Heart left ventricle (tissue), 16 donors: Measurements from ENCODE around the gene CDC25C. TPM values are rescaled to one million over a fixed set of nuclear protein-coding genes. Genes with fewer than 3 reads are reported as not detected.

ENCODE experiments used
- ATAC-seq, 4 donors: fragments of 200-7000 bp; cut with Tn5 transposase; one replicate each; pipeline ENCODE4 v1.9.1; 2020 to 2022; ENCODE audit warnings: moderate library complexity in 4 of 4, mild to moderate bottlenecking in 3 of 4, moderate number of reproducible peaks in 1 of 4
- DNase-seq, 5 donors: peaks; one replicate each; pipeline ENCODE4 v3.0.0-alpha.2; 2020
- H3K27ac ChIP-seq, 12 donors: fragments of 200-600 bp; sonication (generic) in 4 of 12; one replicate each; pipeline versions ENCODE4 v1.5.0 to v1.8.0; 2016 to 2022; ENCODE audit warnings: mild to moderate bottlenecking in 2 of 12
- H3K27me3 ChIP-seq, 9 donors: fragments of 200-600 bp; sonication (generic) in 2 of 9; one replicate each; pipeline versions ENCODE4 v1.5.1 to v1.8.0; 2016 to 2022; ENCODE audit warnings: mild to moderate bottlenecking in 3 of 9
- H3K36me3 ChIP-seq, 9 donors: fragments of 200-600 bp; sonication (generic) in 2 of 9; one replicate each; pipeline versions ENCODE4 v1.5.0 to v1.8.0; 2018 to 2022; ENCODE audit warnings: mild to moderate bottlenecking in 2 of 9
- H3K4me1 ChIP-seq, 12 donors: fragments of 200-600 bp; sonication (generic) in 4 of 12; one replicate each; pipeline versions ENCODE4 v1.5.0 to v1.8.0; 2016 to 2022; ENCODE audit warnings: mild to moderate bottlenecking in 3 of 12
- H3K4me3 ChIP-seq, 12 donors: fragments of 200-600 bp; sonication (generic) in 4 of 12; one replicate each; pipeline versions ENCODE4 v1.5.0 to v1.8.0; 2017 to 2022; ENCODE audit warnings: mild to moderate bottlenecking in 9 of 12, moderate library complexity in 4 of 12
- H3K9me3 ChIP-seq, 12 donors: fragments of 200-600 bp; sonication (generic) in 4 of 12; one replicate each; pipeline versions ENCODE4 v1.5.0 to v1.8.0; 2016 to 2022; ENCODE audit warnings: mild to moderate bottlenecking in 1 of 12
- POLR2A ChIP-seq, 2 donors: fragments of 450-650 bp; IDR thresholded peaks; one replicate each; pipeline ENCODE4 v1.6.1; 2017; ENCODE audit warnings: antibody characterized with exemption in 2 of 2, mild to moderate bottlenecking in 2 of 2, moderate library complexity in 2 of 2
- WGBS, 4 donors: extraction: QIAGEN DNeasy Blood & Tissue Kit in 2 of 4; methylation state at CpG; one replicate each; pipeline versions ENCODE4 v1.1.5 to v1.1.7; 2013 to 2018; 5-methylcytosine and 5-hydroxymethylcytosine counted together
- intact Hi-C, 10 donors: fragments of 100-400 bp; cut with DNase I; formaldehyde crosslinking; loops; one replicate each; pipeline versions ENCODE4 v1.11.1 to v1.14.2; 2022
- polyA plus RNA-seq, 2 donors: library from polyadenylated mRNA; stranded (reverse); fragments of 200-250 nt; gene quantifications; one replicate each; pipeline ENCODE4 v1.2.3, GENCODE V29; 2013
- total RNA-seq, 9 donors: library from RNA; depleted of rRNA in 2 of 9; stranded (reverse); fragments of >200 nt in 2 of 9; fragmentation: NEBNext Ultra II Directional in 3 of 9; extraction: Animal tissue kit (Norgen Biotek cat#: 25700) in 3 of 9; gene quantifications; one replicate each; pipeline versions ENCODE4 v1.1.0 to v1.2.4, GENCODE V29; 2016 to 2023
- TF ChIP-seq, protein P1 (sequence below), 12 donors: fragments of 200-600 bp; sonication (generic) in 4 of 12; IDR thresholded peaks; one replicate each; pipeline versions ENCODE4 v1.5.0 to v1.8.0; 2018 to 2022; ENCODE audit warnings: antibody characterized with exemption in 12 of 12, mild to moderate bottlenecking in 5 of 12
- donor health status: ischemic (EF 13 %, LVEDD 7.1; RV severe dilation, severe dysfunction).
- donor health status: healthy with polysubstance abuse.
- donor health status: DM: no; HTN: yes; CAD: no.
- donor health status: DM: no; HTN: no; CAD: no.
- donor health status: ischemic (EF 25% LVEDD 6.9; RV normal size, moderate dysfunction).
- donor health status: ischemic (EF 25% LVEDD 5.7; RV mildly dilated, moderate dysfunction).
- donor health status: healthy.
- donor health status: DM: yes; HTN: yes; CAD: no.
- donor health status: ischemic (EF 35%, LVEDD 5.7; RV mildly dilated, moderate dysfunction).
- donor health status: nonischemic (EF 11% LVEDD 7.7; RV severe dilation, severe dysfunction).
- donor health status: DM: yes; HTN: yes; CAD: no.
- donor health status: PGD.
- donor health status: ischemic (EF 29% LVEDD 5.4; RV normal size, mild dysfunction).
- donor health status: nonischemic (EF 23%, LVEDD 6.1; RV moderate dilation, normal function).

The CDC25C gene
- total and polyA plus RNA-seq, 11 donors = 0.08 to 2.5 (median 0.35) TPM; not detected in 6

DNA sequence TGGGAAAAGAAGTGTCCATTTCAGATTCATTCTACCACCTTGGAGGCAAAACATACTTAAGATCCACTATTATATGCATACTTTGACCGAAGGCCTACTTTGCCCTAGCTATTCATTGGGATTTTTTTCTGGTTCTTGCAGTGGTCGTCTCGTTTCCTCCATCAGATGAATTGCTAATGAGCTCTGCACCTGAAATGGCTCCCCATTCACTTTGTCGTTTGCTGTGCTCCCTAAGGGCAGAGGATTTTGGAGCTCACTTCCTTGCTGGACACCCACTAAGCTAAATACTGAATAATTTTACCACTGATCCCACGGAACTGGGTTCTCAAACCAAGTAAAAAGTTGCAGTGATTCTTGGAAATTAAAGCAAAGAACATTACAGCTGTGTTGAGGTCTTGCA lies 22.8 kb upstream of the CDC25C start:
- H3K4me3 ChIP-seq = peak overlapping the region in 10 of 12 donors; percentile 67 to 99 (median 96)
- intact Hi-C loops = loop anchor here in 1 of 10 donors (10.0 kb wide), 1 partner anchor 50 kb away; no protein-coding TSS in a partner anchor
- TF ChIP-seq, protein P1, sequence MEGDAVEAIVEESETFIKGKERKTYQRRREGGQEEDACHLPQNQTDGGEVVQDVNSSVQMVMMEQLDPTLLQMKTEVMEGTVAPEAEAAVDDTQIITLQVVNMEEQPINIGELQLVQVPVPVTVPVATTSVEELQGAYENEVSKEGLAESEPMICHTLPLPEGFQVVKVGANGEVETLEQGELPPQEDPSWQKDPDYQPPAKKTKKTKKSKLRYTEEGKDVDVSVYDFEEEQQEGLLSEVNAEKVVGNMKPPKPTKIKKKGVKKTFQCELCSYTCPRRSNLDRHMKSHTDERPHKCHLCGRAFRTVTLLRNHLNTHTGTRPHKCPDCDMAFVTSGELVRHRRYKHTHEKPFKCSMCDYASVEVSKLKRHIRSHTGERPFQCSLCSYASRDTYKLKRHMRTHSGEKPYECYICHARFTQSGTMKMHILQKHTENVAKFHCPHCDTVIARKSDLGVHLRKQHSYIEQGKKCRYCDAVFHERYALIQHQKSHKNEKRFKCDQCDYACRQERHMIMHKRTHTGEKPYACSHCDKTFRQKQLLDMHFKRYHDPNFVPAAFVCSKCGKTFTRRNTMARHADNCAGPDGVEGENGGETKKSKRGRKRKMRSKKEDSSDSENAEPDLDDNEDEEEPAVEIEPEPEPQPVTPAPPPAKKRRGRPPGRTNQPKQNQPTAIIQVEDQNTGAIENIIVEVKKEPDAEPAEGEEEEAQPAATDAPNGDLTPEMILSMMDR (IDR thresholded peaks at IDR 0.05) = no peak
- no peak for TF ChIP-seq POLR2A (IDR thresholded peaks at IDR 0.05)
- H3K27ac ChIP-seq = peak overlapping the region in 9 of 12 donors; percentile 92 to 99 (median 97)
- no peaks in the 10 kb centered on the region for H3K27me3 ChIP-seq
- H3K36me3 ChIP-seq = peaks cover 0 to 7% (median 0%) of the 10 kb centered on the region in 9 donors
- WGBS, 4 donors = 10 to 17% (median 13%) methylated on average over 5 of the region's 5 CpGs
- peaks cover 0 to 9% (median 0%) of the 10 kb centered on the region in 12 donors for H3K9me3 ChIP-seq
- DNase-seq (no peak), ATAC-seq (no peak)
- H3K4me1 ChIP-seq = peaks cover 0 to 61% (median 35%) of the 10 kb centered on the region in 12 donors

DNA sequence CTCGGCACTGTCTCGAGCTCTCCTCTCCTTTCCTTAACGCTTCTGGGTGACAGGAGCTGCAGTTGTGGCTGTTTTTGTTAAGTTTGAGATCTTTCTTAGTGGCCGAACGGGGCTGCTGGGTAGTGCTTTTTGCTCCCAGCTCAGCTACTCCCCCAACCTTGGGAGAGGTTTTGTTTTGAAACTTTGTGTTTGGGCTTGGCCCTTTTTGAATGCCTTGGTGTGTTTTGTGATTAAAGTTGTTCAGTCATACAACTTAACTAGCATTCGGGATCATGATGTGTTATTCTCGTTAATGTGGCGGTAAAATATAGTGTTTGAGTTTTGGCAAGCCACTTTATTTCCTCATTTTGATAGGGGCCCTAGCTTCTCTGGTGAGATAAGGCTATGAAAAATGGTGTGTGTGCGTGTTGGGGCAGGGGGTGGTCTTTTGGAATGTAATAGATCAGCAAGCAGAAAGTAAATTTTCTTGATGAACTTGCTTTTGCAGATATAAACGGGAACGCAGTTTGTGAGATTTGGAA lies 22.0 kb upstream of the CDC25C start:
- peak overlapping the region; percentile 92 to 99 (median 97) for H3K27ac ChIP-seq
- no peak for DNase-seq
- no peak for ATAC-seq
- no peaks in the 10 kb centered on the region for H3K27me3 ChIP-seq
- 0 to 2% (median 1%) methylated on average over 11 of the region's 11 CpGs for WGBS, 4 donors
- intact Hi-C loops = loop anchor here in 1 of 10 donors (10.0 kb wide), 1 partner anchor 51 kb away; no protein-coding TSS in a partner anchor
- TF ChIP-seq, protein P1 (IDR thresholded peaks at IDR 0.05) = no peak
- TF ChIP-seq POLR2A (IDR thresholded peaks at IDR 0.05) = no peak
- H3K4me1 ChIP-seq = peaks cover 0 to 64% (median 36%) of the 10 kb centered on the region in 12 donors
- peak overlapping the region; percentile 67 to 99 (median 96) for H3K4me3 ChIP-seq
- peaks cover 0 to 11% (median 3%) of the 10 kb centered on the region in 9 donors for H3K36me3 ChIP-seq
- H3K9me3 ChIP-seq = peaks cover 0 to 9% (median 0%) of the 10 kb centered on the region in 12 donors

DNA sequence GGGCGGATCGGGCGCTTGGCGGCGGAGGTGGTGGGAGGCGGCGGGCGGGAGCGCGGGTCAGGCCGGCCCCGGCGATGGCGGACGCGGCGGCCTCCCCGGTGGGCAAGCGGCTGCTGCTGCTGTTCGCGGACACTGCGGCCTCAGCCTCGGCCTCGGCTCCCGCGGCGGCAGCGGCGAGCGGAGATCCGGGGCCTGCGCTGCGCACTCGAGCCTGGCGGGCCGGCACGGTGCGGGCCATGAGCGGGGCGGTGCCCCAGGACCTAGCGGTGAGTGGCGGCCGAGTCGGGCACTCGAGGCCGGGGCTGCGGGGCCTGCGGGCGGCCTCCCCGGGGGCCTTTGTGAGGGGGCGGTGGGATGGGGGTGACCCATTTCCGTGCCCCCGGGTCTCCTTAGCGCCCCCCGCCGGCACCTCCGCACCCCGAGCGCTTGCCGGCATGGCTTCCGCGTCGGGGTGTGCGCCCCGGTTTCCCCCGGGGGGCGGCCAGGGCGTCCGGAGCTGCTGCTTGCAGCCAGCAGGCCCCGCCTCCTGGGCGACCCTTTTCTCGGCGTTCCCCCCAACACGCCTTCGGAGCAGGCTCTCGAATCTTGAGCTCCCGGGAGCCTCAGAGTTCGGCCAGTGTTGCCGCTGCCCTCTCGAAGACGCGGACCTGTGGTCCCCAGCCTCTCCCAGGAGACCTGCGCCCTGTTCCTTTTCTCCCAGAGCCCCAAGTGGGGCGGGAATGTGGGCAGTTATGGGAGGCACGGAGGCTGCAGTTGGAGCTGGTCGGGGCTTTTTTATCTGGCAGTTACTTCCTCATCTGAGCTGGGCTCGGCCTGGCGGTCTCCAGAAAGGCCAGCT lies 21.3 kb upstream of the CDC25C start:
- DNase-seq (peak; percentile 59 to 81 (median 69)), ATAC-seq (peak in 3 of 4 donors; percentile 65 to 75 (median 69))
- Histone ChIP-seq H3K27ac (peak overlapping the region; percentile 92 to 99 (median 97)), H3K4me1 (peaks cover 0 to 64% (median 36%) of the 10 kb centered on the region in 12 donors), H3K9me3 (peaks cover 0 to 9% (median 0%) of the 10 kb centered on the region in 12 donors), H3K27me3 (no peaks in the 10 kb centered on the region), H3K4me3 (peak overlapping the region; percentile 67 to 99 (median 96)), H3K36me3 (peaks cover 0 to 16% (median 10%) of the 10 kb centered on the region in 9 donors)
- TF ChIP-seq, protein P1 (IDR thresholded peaks at IDR 0.05) = peak in 8 of 12 donors; percentile 22 to 65 (median 38)
- TF ChIP-seq POLR2A (IDR thresholded peaks at IDR 0.05) = peak in 1 of 2 donors; percentile 26
- 0% methylated on average over 20 to 88 of the region's 88 CpGs for WGBS, 4 donors
- intact Hi-C loops = loop anchor here in 1 of 10 donors (10.0 kb wide), 1 partner anchor 52 kb away; no protein-coding TSS in a partner anchor
